Stimulated activated CD4-positive, alpha-beta T cell treated with anti-CD3 and anti-CD28 coated beads, TNF-alpha, amount 100 ng/mL, for 1 hour (primary cell): ENCODE measurements around the gene MAP7D2.

Source experiments
- DNase-seq, 3 donors: peaks; one replicate each; pipeline ENCODE4 v3.0.0-alpha.2; 2020; ENCODE audit warnings: low read depth in 3 of 3, low spot score in 1 of 3

Gene MAP7D2

DNA sequence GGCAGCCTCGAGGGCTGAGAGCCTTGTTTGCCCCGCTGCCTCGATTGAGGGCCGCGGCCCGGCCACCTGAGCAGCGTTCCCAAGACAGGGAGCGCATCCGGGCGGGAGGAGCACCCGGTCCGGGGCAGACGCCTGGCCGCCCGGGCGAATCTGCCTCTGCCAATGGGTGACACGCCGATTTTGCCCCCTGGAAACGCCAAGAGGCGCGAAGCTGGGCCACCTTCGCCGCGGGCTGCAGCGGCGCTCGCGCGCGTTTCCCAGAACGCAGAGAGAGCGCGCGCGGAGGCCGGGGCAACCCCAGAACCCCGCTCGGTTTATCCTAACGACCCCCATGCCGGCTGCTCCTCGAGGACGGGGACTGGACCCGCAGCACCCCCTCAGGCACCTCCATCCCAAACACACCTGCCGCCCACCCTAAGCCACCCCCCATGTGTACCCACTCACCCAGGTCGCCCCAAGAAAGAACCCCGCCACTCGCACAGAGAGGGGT, 575 bp downstream of the MAP7D2 start:
- no peak for DNase-seq

DNA sequence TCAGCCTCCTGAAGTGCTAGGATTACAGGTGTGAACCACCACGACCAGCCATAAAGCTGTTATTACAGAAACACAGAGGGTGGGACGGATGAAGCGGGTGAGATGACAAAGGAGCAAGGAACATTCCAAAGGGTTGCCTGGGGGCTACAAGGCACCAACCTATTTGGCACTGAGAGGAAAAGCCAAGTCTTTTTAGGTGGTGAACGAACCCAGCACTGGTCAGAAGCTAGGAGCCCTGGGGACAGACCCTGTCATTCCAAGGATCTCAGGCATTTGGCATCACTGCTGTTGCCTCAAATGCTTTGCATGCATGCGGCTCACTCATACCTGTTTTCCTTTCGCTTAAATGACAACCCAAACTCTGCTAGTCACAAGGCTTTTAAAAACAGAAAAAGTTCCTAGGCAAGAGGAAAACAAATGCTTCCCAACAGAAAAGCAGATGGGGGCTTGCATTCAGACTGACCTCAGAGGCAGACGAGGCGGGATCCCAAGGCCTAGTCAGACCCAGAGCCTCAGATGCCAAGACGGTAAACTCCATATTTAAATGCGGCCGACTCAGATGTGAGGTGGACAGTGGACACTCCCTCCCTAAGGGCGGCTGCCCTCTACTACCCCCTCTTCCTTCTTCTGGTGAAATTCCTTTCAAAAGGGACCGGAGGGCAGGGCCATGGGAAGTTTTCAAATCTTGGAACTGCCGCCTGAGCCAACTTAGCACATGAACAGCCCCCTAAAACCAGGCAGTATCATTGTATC, 4.5 kb downstream of the MAP7D2 start:
- no peak for DNase-seq

DNA sequence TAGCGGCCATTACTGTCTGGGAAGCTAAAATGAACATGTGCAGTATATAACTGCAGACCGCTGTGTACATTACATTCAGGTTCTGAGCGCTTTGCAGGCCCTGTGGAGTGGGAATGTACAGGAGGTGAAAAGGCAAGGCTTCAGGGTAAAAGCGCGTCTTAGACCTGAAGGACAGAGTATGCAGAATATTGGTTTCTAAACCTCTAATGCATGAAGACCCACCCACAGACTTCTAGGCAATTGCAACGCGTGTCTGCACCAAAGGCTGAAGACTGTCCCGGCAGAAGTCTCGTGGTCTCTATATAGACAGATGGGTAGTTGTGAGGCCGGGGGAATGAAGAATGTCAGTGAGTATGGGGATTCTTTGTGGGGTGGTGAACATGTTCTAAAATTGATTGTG, 5.4 kb downstream of the MAP7D2 start:
- DNase-seq, result no peak

DNA sequence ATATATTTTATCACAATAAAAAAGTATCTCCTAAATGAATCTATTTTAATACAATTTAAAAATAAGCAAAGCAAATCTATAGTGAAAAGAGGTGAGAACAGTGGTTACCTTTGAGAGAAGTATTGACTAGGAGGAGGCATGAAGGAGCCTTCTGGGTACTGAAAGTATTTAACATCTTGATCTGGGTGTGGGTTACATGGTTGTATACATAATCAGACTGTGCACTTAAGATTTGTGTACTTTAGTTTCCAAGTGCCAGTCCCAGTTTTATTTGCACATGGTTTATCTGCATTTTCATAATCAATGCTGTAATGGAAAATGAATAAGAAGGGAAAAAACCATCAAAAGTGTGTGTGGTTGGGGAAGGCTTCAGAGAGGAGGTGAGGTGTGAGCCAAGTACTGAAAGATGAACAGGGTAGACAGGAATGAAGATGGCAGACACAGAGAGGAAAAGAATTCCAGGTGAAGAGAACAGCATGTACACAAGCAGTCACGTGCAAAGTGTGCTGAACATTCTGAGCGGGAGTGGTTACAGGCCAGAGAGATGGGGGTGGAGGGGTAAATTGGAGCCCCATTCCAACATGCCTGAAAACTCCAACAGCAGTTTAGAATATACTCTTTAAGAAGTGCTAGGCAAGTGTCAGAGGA, 14.6 kb downstream of the MAP7D2 start:
- DNase-seq, result no peak

DNA sequence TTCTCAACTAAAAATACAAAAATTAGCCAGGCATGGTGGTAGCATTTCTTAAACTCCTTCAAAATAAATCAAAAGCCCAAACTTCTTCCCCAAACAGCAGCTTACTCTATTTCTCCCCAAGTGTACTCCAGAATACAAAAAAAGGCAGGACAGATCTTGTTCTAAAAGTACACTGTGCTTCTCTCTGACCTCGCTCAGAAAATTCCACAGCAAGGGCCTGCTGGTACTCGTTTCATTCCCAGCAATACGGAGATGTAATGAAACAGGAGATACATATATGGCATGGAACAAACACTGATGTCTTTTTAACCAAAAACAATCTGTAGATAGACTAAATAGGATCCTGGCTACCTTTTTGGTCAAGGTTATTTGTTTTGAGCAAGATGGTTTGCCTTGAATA, 25.2 kb downstream of the MAP7D2 start:
- DNase-seq, result no peak

DNA sequence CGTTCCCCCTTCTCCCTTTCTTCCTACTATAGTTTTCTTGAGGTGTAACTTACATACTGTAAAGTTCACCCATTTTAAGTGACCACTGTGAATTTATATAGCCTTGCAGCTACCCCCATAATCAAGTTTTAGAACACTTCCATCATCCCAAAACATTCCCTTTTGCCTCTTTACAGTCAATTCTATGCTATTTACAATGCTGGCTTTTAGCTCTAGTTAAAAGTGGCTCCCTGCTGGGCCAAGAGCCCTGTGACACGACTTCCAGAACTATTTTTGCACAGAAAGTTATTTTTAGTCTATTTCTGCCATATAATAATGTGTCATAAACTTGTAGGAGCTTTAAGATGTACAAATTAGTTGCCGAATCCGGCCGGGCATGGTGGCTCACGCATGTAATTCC, 26.9 kb downstream of the MAP7D2 start:
- DNase-seq, result no peak

DNA sequence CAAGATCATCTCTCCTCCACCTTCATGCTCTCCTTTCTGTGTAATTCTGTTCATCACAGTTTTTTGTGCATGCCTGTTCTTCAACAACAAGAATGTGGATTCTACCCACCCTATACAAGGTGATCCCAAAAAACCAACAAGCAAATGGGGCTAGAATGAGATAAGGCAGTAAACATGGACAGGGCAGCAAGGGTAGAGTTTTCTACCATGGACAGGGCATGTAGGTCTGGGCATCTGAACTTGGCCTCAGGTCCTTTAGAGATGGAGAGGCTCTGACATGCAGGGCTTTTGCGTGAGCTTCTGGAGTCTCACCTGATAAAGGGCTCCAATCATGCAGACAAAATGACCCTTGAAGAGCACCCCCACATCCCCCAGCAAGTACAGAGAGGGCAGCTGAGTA, 36.4 kb downstream of the MAP7D2 start:
- no peak for DNase-seq

DNA sequence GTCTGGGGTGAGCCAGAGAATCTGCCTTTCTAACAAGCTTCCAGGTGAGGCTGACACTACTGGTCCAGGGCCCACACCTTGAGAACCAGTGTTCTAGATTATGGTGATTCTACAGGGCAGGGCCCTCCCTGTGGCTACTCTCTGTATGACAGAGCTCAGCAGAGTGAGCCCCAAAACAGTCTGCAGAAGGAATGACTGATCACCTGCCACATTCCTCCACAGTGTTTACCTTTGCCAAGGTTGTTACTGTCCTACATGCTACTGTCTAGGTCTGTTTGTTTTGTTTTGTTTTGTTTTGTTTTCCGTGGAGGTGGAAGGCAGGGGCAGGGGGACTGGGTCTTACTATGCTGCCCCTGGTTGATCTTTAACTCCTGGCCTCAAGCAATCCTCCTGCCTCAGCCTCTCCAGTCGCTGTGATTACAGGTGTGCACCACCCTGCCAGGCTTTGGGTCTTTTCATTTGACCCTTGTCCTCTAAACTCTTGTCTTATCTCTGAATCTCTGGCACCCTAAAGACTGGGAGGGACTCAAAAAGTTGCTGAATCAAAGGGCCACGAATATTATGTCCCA, 45.1 kb downstream of the MAP7D2 start:
- DNase-seq, result no peak

DNA sequence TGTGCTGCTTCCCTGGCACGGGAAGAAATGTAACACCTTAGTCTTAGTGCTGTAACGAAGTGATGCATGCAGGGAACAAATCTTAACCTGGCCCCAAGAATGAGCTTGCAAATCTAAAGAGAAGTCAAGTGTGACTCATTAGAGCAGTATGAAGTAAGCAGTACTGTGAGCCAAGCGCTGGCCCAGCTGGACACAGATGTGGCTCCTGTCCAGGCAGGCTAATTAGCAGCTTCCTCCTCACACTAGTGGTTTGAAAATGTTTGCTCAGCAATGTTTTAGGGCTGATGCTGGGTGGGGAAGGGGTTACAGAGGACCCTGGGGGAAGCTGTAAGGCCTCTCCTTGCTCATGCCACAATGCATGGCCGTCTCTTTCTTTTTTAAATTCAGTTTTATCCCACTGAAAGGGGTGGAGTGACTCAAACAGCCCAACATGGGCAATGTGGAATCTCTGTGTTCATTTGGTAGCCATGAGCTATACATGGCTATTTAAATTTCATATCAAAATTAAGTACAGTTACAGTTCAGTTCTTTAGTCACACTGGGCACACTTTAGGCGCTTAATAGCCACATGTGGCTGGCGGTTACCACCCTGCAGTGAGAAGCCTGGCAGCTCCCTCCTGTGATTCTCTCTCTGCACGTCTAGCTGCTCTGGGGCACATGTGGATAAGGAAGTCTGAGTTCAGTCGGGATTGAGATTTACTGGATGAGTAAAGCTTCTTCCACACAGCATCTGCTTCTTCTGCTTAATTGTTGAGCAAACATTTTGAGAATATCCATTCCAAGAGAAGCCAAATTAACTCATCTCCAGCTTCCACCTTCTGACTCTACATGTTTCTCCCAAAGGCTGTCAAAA, 48.8 kb downstream of the MAP7D2 start:
- no peak for DNase-seq

DNA sequence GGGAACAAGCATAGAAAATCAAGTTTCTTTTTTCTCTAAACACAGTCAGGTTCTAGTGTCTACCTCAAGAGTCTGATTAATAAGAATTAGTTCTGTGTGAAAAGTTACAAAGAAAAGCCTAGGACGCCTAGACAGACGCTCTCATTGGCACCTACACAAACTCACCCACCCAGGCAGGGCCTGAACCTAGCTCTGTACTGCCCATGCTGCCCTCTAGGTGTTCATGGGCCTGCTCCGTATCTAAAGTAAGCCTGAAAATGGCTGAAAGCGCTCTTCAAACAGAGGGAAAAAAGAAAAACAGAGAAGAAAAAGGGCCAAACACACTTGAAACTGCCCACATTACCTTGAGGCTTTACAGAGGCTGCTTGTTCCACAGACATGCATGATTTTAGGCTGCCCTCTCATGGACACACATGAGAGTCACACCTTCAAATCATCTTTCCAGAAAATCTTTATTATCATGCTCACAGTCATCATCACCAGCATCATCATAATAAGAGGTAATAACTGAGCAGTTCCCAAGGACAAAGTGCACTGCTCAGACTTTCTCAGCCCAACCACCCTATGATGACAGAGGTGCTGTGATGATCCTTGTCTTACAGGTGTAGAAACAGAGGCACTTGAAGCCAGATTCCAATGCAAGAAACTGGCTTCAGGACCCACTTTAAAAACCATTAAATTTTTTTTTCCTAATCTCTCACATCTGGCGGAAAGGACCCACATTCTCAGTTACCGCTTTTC, 49.6 kb downstream of the MAP7D2 start:
- no peak for DNase-seq

DNA sequence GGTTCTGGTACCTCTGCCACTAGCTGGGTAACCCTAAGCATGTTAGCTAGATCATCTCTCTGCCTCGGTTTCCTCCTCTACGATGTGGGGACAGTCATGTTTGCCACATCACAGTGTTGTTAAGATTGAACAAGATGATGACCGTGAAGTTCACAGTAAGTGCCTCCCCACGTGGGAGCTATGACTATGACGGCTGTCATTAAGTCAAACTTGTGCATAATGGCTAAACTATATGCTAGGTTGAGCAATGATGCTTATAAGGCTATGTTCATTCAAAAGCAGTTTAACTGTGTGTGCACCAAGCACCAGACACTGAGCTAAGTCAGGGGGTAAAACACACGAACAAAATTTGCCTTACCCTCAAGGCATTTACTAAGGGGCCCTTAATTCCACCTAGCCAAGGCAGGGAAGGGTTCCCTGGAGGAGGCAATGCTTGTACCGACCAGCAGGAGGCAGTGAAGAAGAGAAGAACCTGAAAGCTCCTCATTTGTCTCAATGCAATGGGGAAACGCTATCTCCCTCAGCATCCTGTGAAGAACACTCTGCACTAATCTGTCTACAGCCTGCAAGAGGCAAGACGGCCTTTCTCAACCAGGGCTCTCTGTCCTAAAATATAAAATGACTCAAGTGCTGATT, 52.9 kb downstream of the MAP7D2 start:
- no peak for DNase-seq

DNA sequence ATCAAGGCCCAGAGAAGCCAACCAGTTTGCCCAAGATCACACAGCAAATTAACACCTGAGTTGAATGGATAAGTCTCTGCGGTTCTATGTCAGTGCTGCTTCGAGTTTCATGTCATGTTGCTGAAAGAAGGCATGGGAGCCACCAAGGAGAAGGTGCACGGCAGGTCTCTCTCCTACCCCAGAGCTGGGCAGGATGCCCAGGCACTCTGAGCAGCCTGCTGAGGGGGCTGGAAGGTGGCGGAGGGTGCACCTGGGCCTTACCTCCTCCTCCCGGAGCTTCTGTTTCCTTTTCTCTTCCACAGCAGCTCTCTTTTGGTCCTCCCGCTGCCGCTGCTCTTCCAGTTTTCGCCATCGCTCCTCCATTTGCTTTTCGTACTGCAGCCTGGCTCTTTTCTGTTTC, 53.6 kb downstream of the MAP7D2 start:
- DNase-seq, result no peak

DNA sequence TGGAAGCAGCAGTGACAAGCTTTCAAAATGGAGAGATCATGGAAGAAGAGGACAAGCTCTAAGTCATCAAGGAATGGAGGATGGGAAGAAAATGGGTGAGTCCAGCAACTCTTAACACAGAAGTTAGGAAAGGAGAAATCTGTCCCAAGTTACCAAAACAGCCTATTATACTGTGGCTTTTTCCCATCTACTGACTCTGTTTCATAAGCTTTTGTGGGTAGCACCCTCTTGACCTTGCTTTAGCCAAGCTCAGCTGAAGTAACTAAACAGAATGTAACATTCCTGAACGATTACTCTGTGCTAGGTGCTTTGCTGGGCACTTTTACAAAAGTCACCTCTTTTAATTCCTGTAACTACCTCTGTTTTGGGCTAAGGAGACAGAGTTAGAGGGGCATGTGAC, 54.9 kb downstream of the MAP7D2 start:
- no peak for DNase-seq

DNA sequence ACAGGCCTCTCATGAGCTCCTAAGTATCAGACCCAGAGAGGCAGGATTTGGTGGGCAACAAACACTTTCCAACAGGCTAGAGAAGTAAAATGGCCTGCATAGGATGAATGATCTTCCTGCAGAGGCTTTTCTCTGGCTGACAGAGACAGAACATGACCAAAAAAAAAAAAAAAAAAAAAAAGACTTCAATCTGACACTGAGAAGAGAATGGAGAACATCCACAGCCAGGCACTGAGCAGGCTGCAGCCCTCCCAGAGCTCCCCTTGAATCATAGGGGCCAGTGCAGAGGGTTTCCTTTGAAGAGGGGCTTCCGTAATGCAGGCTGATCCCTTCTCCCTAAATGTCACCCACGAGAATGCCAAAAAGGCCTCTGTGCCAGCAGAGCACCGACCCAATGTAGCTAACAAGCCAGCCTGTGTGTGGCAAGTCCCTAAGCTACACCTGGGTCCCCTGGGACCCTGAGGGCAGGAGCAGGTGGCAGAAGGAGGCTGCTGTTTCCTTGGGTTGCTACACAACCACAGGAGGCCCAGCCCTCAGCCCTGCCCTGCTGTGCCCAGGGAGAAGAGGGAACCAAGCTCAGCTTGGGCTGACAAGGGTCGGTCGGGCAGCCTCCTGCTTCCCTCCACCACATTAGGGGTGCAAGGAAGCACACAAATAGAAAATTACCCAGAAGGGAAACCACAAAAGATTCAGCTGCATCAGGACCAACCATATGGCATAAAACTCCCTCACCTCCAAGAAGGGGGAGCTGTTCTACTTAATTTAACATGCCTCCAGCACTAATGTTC, 55.6 kb downstream of the MAP7D2 start:
- DNase-seq, result no peak

DNA sequence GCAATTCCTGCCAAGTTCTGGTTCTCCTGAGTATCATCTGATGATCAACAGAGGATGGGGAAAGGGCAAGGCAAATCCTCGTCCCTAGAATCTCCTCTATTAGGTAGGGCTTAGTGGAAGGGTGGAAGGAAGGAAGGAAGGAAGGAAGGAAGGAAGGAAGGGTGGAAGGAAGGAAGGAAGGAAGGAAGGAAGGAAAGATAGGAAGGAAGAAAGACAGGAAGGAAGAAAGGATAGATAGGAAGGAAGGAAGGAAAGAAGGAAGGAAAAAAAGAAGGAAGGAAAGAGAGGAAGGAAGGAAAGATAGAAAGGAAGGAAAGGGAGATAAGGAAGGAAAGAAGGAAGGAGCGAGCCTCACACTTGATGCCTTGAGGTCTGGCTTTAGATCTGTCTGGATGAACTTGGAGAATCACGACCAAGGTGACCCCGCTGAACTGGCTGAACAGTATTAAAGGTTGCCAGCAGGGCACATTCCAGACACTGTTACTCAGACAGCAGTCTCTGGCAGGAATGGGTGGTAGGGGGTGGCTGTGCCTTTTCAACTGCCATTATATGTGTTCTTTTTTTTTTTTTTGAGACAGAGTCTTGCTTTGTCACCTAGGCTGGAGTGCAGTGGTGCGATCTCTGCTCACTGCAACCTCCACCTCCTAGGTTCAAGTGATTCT, 57.1 kb downstream of the MAP7D2 start:
- DNase-seq, result no peak

DNA sequence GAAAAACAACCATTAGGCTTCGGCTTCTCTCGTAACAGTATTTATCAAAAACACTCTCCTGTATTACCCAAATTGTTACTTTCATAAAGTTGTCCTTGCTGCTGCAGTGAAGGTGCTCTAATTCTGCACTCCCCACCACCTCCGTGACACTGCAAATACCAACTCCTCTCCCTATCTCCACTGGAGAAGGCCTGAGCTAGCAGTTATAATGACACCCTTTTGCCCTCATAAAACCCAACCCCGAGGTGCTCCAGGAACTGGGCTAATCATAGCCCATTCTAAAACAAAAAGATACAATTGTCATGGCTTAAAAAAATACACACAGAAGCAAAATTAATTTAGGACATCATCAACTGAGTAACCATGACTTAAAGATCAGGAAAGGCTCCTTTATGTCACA, 59.2 kb downstream of the MAP7D2 start:
- DNase-seq, result no peak

DNA sequence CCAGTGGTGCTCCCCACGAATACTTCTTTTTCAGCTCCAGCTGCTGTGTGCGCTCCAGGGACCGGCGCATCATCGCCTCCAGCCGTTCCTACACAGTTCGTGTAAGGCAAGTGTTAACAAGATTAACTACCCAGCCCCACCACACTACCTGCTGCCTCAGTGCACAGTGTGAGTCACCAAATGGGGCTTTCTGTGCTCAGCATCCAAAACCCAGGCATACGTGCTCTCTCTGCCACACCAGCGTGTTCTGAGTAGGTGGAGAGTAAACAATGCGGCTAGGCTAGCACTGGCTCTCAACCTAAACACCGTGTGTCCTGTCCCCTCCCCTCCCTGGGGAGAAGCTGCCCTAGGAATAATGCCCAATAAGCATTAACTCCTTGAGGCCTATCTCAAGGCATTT, 60.0 kb downstream of the MAP7D2 start:
- DNase-seq, result no peak

DNA sequence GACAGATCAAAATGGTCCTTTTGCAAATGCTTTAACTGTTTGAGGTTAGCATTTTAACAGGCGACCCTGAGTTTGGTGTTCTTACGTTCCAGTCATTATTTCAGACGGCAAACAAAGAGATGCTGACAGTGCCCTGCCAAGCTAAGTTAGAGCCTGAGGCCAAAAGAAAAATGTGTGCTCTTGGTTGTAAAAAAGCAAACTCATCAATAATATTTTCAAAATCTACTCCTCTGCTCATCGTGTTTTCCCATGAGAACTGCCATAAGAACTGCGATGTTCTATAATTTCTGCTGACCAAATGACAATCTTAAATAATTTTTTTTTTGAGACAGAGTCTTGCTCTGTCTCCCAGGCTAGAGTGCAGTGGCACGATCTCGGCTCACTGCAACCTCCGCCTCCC, 63.2 kb downstream of the MAP7D2 start:
- no peak for DNase-seq

DNA sequence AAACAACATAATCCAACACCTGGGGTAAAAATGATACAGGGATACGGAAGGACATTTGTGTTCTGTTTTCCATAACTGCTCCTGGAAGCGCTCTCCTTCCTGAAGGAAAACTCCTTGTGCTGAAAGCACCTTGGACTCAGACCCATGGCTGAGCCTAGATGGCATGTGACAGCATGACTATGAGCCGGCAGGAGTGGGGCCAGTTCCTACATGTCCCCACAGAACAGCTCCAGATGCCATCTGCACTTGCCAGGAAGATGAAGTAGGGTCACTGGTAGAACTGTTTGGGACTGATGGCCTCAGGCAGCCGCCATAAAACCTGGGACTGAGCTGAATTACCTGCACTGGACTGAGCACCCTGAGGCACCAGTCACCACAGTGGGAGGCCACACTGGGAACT, 69.8 kb downstream of the MAP7D2 start:
- DNase-seq, result no peak
